HepG2 (cell line): ENCODE results near the gene ENTHD1. TPM values are rescaled to one million over a fixed set of nuclear protein-coding genes. Genes with fewer than 3 reads are reported as not detected.
A peak's percentile ranks its signal among the peaks of the same experiment; 100 is the strongest.

ENCODE experiments used
- ATAC-seq: fragments of 200-7000 bp; cut with Tn5 transposase; 3 replicates; pipeline ENCODE4 v1.9.1; 2020; ENCODE audit warnings: mild to moderate bottlenecking, moderate library complexity
- BruUV-seq: library from RNA; stranded (reverse); fragments of 400-500 nt; replicated peaks from 2 replicates; lab custom pipeline; 2021; lab: Mats Ljungman, UMichigan
- CTCF ChIA-PET: fragments of 300-600 bp; formaldehyde crosslinking; extraction: SDS; loops from one replicate; lab custom pipeline; 2021; ENCODE audit warnings: low total read pairs, inconsistent platforms, low intra/inter-chr PET ratio; lab: Yijun Ruan, JAX
- POLR2A ChIA-PET: fragments of 350-600 bp; sonication (Branson Sonifier 250); formaldehyde crosslinking; loops from one replicate; lab custom pipeline; 2020; ENCODE audit warnings: antibody characterized with exemption, inconsistent platforms; lab: Yijun Ruan, JAX
- DNase-seq: peaks from one replicate; pipeline ENCODE4 v3.0.0-alpha.2; 2015; ENCODE audit warnings: low spot score
- FAIRE-seq: peaks from 3 replicates; lab custom pipeline; 2011; peaks lifted over from hg19 to GRCh38; lab: Jason Lieb, UNC
- H2AFZ ChIP-seq: one replicate; pipeline ENCODE4 v1.6.1; 2011; ENCODE audit warnings: low read length, inconsistent platforms
- H3K27ac ChIP-seq: fragments of 300-600 bp; 3 replicates; pipeline ENCODE4 v1.8.0; 2011; ENCODE audit warnings: mixed run types, mild to moderate bottlenecking, mixed read lengths, low read length, inconsistent platforms; ENCODE audit not compliant: insufficient read depth; ENCODE audit errors: extremely low read length
- H3K27me3 ChIP-seq, 2 experiments: fragments of 200-600 bp in 1 of 2; 2 replicates in 1 of 2; 3 replicates in 1 of 2; pipeline versions ENCODE4 v1.6.0 to v1.8.0; 2011; ENCODE audit warnings: low read length in 2 of 2, mild to moderate bottlenecking in 2 of 2, moderate library complexity in 2 of 2, inconsistent platforms in 1 of 2; ENCODE audit not compliant: insufficient read depth in 2 of 2, control insufficient read depth in 1 of 2
- H3K36me3 ChIP-seq, 2 experiments: fragments of 200-600 bp in 1 of 2; replicated peaks in 1 of 2; 2 replicates in 1 of 2; 3 replicates in 1 of 2; pipeline versions ENCODE4 v1.5.1 to v1.8.0; 2011; ENCODE audit warnings: low read length in 2 of 2, inconsistent platforms in 1 of 2; ENCODE audit not compliant: insufficient read depth in 2 of 2, control insufficient read depth in 1 of 2
- H3K4me1 ChIP-seq: 2 replicates; pipeline ENCODE4 v1.5.1; 2012; ENCODE audit warnings: low read length, inconsistent platforms; ENCODE audit not compliant: insufficient read depth
- H3K4me2 ChIP-seq: 2 replicates; pipeline ENCODE4 v1.6.0; 2011; ENCODE audit warnings: low read depth, low read length, inconsistent platforms
- H3K4me3 ChIP-seq, 3 experiments: fragments of 200-600 bp in 1 of 3; sonication (generic), shearing (Covaris generic) in 1 of 3; replicated peaks in 1 of 3; 2 replicates each; pipeline ENCODE4 v1.5.1; 2011 to 2016; ENCODE audit warnings: low read length in 3 of 3, inconsistent platforms in 2 of 3, low read depth in 2 of 3, mild to moderate bottlenecking in 2 of 3, control low read depth in 1 of 3, mixed read lengths in 1 of 3; ENCODE audit not compliant: insufficient read depth in 1 of 3
- H3K79me2 ChIP-seq: one replicate; pipeline ENCODE4 v1.6.1; 2011; ENCODE audit warnings: low read length, inconsistent platforms; ENCODE audit not compliant: insufficient read depth
- H3K9ac ChIP-seq: 2 replicates; pipeline ENCODE4 v1.6.0; 2011; ENCODE audit warnings: mild to moderate bottlenecking, low read depth, low read length, inconsistent platforms; ENCODE audit not compliant: insufficient read depth
- H3K9me3 ChIP-seq: 2 replicates; pipeline ENCODE4 v1.5.1; 2012; ENCODE audit warnings: mild to moderate bottlenecking, low read length
- H4K20me1 ChIP-seq: 2 replicates; pipeline ENCODE4 v1.6.0; 2011; ENCODE audit warnings: inconsistent platforms, mild to moderate bottlenecking, low read length, moderate library complexity; ENCODE audit not compliant: insufficient read depth
- ADNP ChIP-seq: sonication (generic); formaldehyde crosslinking; IDR thresholded peaks from 2 replicates; pipeline ENCODE4 v1.4.0; 2020; ENCODE audit warnings: missing genetic modification reagents
- CENPX ChIP-seq: sonication (generic); formaldehyde crosslinking; IDR thresholded peaks from 2 replicates; pipeline ENCODE4 v1.9.0; 2021; ENCODE audit warnings: mild to moderate bottlenecking, missing genetic modification reagents, moderate library complexity
- KAT7 ChIP-seq: IDR thresholded peaks from 2 replicates; pipeline ENCODE4 v1.6.1; 2018; ENCODE audit warnings: borderline replicate concordance, missing compliant biosample characterization
- MAFF ChIP-seq: IDR thresholded peaks from 2 replicates; pipeline ENCODE4 v1.6.1; 2011; ENCODE audit warnings: low read depth, low read length, improper control_type of control experiment
- MAFK ChIP-seq, 2 experiments: IDR thresholded peaks in 1 of 2; conservative IDR thresholded peaks in 1 of 2; 2 replicates each; pipeline ENCODE4 v1.6.1; 2011; ENCODE audit warnings: improper control_type of control experiment in 2 of 2, low read length in 2 of 2
- ZBTB10 ChIP-seq: sonication (generic); formaldehyde crosslinking; IDR thresholded peaks from 2 replicates; pipeline ENCODE4 v1.4.0; 2020; ENCODE audit warnings: missing genetic modification reagents, borderline replicate concordance
- WGBS: methylation state at CpG from one replicate; pipeline ENCODE4 v1.1.6; 2017; ENCODE audit warnings: low lambda C conversion rate; 5-methylcytosine and 5-hydroxymethylcytosine counted together
- in situ Hi-C: cut with HindIII; loops from 2 replicates; pipeline ENCODE4 v1.10.0; 2017; ENCODE audit warnings: low pct_unique_long_range_greater_than_20kb; ENCODE audit not compliant: extremely low pct_ligation_motif_present
- intact Hi-C: fragments of 100-400 bp; cut with micrococcal nuclease; formaldehyde crosslinking; loops from one replicate; pipeline ENCODE4 v1.10.0; 2022; ENCODE audit not compliant: unreplicated experiment
- polyA plus RNA-seq, 8 experiments: library from polyadenylated mRNA; depleted of rRNA in 3 of 8; stranded (reverse) in 7 of 8; unstranded in 1 of 8; fragments of >200 nt; fragmentation: Illumina TruSeq in 4 of 8; extraction: Trizol in 4 of 8; gene quantifications; 2 replicates each; pipeline versions ENCODE4 v1.2.1 to v1.2.3, GENCODE V29; 2011 to 2016; ENCODE audit warnings: low read depth in 4 of 8, missing spikeins in 1 of 8, mixed read lengths in 1 of 8; ENCODE audit not compliant: insufficient read depth in 1 of 8
- total RNA-seq, 5 experiments: library from RNA; depleted of rRNA; stranded (reverse); fragments of >200 nt; fragmentation: Illumina TruSeq; extraction: Trizol; gene quantifications; 2 replicates each; pipeline ENCODE4 v1.2.3, GENCODE V29; 2016; ENCODE audit warnings: low read depth in 1 of 5

ENTHD1 gene
- total and polyA plus RNA-seq, 2 of the 13 experiments (the other 11 are each of a cell fraction or from before 2014, with no cell fraction given): not detected

- Histone ChIP-seq H3K4me2 (no peak overlapping the region), H3K4me3 (no peak overlapping the region), H4K20me1 (no peaks in the 10 kb centered on the region), H3K36me3 (no peaks in the 10 kb centered on the region), H3K79me2 (no peaks in the 10 kb centered on the region), H3K9me3 (no peaks in the 10 kb centered on the region), H3K9ac (no peak overlapping the region), H2AFZ (no peak overlapping the region), H3K27me3 (no peaks in the 10 kb centered on the region), H3K4me1 (no peaks in the 10 kb centered on the region), H3K27ac (no peak overlapping the region)
- POLR2A ChIA-PET: no interaction called here
- CTCF ChIA-PET: no interaction called here
- intact Hi-C loops (no loop called here), in situ Hi-C loops (no loop called here)
- FAIRE-seq (no peak), DNase-seq (no peak), ATAC-seq (no peak)
- TF ChIP-seq CENPX (CRISPR knock-in tag) (no peak), KAT7 (CRISPR knock-in tag) (no peak)
- BruUV-seq: no TSS peak
- WGBS: 3% methylated on average over 1 of the region's 1 CpG
These were observed 10.5 kb downstream of the ENTHD1 start for GRCh38 chr22:39883057-39883456.

GRCh38 chr22:39880722-39881121 is 12.8 kb downstream of the ENTHD1 start:
- no peak overlapping the region for H3K4me2 ChIP-seq
- ChIA-PET POLR2A (no interaction called here), CTCF (no interaction called here)
- H3K36me3 ChIP-seq: no peaks in the 10 kb centered on the region
- no peaks in the 10 kb centered on the region for H3K27me3 ChIP-seq
- TF ChIP-seq MAFF (peak; percentile 34; the same call in 1 of the 2 replicates), ZBTB10 (CRISPR knock-in tag) (no peak), MAFK (conservative IDR thresholded peaks at IDR 0.05 in 1 of 2, IDR thresholded peaks at IDR 0.05 in 1 of 2; ENCODE audit: low read length in 2 of 2) (peak; percentile 6 to 61; a peak in 2 of 4 replicates), ADNP (CRISPR knock-in tag) (no peak)
- intact Hi-C loops: no loop called here
- DNase-seq (no peak), ATAC-seq (no peak), FAIRE-seq (no peak)
- H3K79me2 ChIP-seq: no peaks in the 10 kb centered on the region
- in situ Hi-C loops: no loop called here
- no peak overlapping the region for H2AFZ ChIP-seq
- no peak overlapping the region for H3K9ac ChIP-seq
- H3K9me3 ChIP-seq: no peaks in the 10 kb centered on the region
- H3K4me1 ChIP-seq: no peaks in the 10 kb centered on the region
- H4K20me1 ChIP-seq: no peaks in the 10 kb centered on the region
- H3K4me3 ChIP-seq: no peak overlapping the region
- H3K27ac ChIP-seq: no peak overlapping the region
- BruUV-seq: no TSS peak
